Astrocyte of the spinal cord (primary cell): ENCODE results near the gene ULK3.

Source experiments
- DNase-seq: peaks from one replicate; pipeline ENCODE4 v3.0.0; 2011; ENCODE audit warnings: low read depth, low spot score
- H3K4me3 ChIP-seq: 2 replicates; pipeline ENCODE4 v1.5.1; 2011; ENCODE audit warnings: low read depth, mild to moderate bottlenecking, low read length, moderate library complexity
- in situ Hi-C: cut with HindIII; loops from 2 replicates; pipeline ENCODE4 v1.10.0; 2017; ENCODE audit warnings: low sequenced_read_pairs
- TF ChIP-seq, protein P1 (sequence below): IDR thresholded peaks from 2 replicates; pipeline ENCODE4 v1.5.1; 2012; ENCODE audit warnings: low read depth, mild to moderate bottlenecking, low read length, inconsistent platforms

Gene ULK3, protein sequence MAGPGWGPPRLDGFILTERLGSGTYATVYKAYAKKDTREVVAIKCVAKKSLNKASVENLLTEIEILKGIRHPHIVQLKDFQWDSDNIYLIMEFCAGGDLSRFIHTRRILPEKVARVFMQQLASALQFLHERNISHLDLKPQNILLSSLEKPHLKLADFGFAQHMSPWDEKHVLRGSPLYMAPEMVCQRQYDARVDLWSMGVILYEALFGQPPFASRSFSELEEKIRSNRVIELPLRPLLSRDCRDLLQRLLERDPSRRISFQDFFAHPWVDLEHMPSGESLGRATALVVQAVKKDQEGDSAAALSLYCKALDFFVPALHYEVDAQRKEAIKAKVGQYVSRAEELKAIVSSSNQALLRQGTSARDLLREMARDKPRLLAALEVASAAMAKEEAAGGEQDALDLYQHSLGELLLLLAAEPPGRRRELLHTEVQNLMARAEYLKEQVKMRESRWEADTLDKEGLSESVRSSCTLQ

DNA sequence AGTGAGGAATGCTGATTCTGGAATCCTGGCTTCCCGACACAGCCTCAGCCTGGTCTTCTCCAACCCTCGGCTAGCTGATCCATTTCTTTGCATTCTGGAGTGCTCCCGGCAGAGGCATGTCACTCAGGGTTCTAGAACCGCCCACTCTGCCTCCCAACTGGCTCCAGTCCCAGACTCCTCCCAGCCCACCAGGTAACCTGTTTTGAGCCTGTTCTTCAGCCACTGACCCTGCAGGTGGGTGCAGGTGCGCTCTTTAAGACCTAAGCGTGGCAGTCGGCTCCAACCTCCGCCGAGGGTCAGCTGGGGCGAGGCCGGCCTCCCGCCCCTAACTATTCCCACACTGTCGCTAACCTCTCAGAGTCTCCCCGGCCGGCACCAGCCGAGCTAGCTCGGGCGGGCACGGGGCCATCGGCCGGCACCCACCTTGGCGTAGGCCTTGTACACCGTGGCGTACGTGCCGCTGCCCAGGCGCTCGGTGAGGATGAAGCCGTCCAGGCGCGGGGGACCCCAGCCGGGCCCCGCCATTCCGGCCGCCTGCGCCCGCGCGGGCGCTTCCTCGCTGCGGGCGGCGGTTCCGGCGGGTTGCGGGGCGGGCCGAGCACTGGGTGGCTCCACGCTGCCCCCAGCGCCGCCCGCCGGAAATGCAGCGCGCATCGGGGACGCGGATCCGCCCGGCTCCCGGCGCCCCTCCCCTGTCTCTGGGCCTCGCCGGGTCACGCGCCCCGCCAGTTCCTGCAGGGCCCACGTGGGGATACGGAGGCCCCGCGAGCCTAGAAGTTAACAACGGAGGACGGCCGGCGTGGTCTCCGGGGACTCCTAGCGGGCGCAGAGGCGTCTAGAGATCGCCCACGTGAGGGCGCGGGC is at the start of gene ULK3:
TSS of gene ULK3 (minus strand) at position 576 of the 864 bp plus-strand sequence. CDS start at position 525, 51 bp downstream.
- TF ChIP-seq, protein P1, sequence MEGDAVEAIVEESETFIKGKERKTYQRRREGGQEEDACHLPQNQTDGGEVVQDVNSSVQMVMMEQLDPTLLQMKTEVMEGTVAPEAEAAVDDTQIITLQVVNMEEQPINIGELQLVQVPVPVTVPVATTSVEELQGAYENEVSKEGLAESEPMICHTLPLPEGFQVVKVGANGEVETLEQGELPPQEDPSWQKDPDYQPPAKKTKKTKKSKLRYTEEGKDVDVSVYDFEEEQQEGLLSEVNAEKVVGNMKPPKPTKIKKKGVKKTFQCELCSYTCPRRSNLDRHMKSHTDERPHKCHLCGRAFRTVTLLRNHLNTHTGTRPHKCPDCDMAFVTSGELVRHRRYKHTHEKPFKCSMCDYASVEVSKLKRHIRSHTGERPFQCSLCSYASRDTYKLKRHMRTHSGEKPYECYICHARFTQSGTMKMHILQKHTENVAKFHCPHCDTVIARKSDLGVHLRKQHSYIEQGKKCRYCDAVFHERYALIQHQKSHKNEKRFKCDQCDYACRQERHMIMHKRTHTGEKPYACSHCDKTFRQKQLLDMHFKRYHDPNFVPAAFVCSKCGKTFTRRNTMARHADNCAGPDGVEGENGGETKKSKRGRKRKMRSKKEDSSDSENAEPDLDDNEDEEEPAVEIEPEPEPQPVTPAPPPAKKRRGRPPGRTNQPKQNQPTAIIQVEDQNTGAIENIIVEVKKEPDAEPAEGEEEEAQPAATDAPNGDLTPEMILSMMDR, result peak; percentile 44
- in situ Hi-C loops, result no loop called here
- peak; percentile 81 for DNase-seq
- H3K4me3 ChIP-seq, result peak within 1 kb of the TSS; percentile 88

DNA sequence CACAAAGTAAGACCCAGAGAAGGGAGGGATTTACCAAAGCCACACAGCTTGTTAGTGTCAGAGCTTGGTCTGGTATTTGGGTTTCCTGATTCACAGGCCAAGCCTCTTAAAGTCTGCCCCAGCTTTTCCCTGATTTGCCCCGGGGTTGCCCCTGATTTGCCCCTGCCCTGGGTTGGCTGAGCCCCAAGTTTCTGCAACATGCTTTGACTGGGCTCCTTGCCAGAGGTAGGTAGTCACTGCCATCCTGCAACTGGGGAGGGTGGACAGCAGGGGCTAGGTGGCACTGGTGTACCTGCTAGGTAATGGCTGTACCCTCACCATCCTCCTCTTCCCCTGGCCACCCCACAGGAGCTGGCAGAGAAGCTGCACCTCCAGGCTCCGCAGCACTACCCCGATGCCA is 49.4 kb upstream of the ULK3 start:
- no peak for DNase-seq
- in situ Hi-C loops, result no loop called here
- TF ChIP-seq, protein P1, result no peak
- H3K4me3 ChIP-seq, result no peak overlapping the region

DNA sequence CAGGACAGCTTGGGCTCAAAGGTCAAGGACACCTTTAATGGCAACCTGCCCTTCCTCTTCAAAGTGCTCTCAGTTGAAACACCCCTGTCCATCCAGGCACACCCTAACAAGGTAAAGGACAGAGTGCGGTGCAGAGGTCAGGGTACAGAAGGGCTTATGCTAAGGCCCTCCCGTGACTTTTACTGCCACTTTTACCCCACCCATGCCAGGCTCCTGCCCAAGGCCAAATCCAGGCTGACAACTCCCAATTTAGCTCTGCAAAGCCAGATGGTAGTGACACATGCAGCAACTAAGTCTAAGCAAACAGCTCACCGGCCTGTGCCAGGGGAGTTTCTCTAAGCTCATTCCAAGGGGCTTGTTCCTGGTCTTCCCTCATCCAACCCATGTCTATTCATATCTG is 48.5 kb upstream of the ULK3 start:
- TF ChIP-seq, protein P1, result no peak
- no peak overlapping the region for H3K4me3 ChIP-seq
- in situ Hi-C loops, result no loop called here
- no peak for DNase-seq

DNA sequence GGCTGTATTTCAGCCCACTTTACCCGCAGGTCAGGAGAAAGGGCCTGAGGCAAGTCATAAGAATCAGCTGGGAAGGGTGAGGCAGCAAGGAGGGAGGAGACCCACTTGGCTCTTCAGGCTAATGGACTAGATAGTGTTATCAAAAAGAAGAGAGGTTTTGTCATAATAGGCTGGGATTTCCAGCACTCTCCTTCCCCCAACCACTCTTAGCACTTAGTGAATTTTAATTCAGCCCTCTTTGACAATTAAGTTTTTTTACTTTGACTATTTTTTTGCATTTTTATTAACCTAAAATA is 47.7 kb upstream of the ULK3 start:
- peak overlapping the region; percentile 92 for H3K4me3 ChIP-seq
- in situ Hi-C loops, result no loop called here
- TF ChIP-seq, protein P1, result no peak
- DNase-seq, result no peak

DNA sequence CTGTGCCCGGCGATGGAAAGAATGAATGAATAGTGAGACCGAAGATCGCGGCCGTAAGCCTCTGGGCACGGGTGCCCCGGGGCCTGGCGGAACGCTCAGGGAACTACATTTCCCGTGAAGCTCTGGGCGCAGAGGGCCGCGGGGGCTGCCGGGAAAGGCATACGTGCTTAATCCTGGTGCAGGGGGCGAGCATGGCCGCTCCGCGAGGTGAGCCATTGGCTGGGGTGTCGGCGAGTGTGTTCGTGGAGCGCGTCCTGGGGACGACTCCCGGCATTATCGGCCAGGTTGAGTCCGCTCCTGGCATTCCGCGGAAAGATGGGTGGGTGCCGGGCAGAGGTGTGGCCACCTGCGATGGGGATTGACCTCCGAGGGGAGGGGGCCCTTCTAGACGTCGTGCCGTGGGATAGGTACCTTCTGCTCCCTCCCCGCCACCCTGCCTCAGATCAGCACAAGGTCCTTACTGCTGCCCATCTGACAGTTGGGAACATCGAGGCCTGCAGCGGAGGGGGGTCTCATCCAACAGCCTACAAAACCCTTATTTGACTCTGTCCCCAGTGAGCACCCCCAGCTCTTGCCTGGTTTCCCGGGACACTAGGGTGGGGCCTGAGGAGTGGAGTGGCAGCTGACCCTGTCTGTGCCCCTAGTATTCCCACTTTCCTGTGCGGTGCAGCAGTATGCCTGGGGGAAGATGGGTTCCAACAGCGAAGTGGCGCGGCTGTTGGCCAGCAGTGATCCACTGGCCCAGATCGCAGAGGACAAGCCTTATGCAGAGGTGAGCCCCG is 47.1 kb upstream of the ULK3 start, which contains the start of gene MPI:
TSS of gene MPI (plus strand) at position 160 of the 782 bp plus-strand sequence. CDS start at position 192, 32 bp downstream.
- peak within 1 kb of the TSS; percentile 92 for H3K4me3 ChIP-seq
- TF ChIP-seq, protein P1, result no peak
- DNase-seq, result peak; percentile 80
- in situ Hi-C loops, result no loop called here

DNA sequence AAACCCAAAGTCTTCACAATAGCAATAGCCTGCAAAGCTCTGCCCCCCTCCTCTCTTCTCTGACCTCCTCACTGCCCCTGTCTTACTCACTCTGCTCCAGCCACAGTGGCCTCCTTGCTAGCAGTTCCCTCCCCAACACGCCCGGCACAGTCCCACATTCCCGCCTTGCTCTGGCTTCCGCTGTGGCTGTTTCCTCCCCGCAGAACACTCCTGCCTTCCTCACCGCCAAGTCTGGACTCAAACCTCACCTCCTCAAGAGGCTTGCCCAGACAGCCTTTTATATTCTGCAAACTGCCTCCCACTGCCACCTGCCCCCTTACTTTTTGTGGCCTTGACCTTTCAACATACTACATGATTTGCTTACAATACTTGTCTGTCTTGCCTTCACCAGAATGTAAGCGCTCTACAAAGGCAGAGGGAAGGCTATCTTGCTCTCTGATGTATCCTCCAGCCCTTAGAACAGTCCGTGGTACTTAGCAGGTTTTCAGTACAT is 46.5 kb upstream of the ULK3 start:
- peak overlapping the region; percentile 92 for H3K4me3 ChIP-seq
- DNase-seq, result no peak
- in situ Hi-C loops, result no loop called here
- TF ChIP-seq, protein P1, result no peak
